GM12891 (cell line): ENCODE results near the gene COL4A2.

Experiments
- PAX5 ChIP-seq: IDR thresholded peaks from 2 replicates; pipeline ENCODE4 v1.6.1; 2011; ENCODE audit warnings: low read length, moderate library complexity, mild to moderate bottlenecking; ENCODE audit not compliant: insufficient read depth, severe bottlenecking
- POLR2A ChIP-seq: IDR thresholded peaks from 2 replicates; pipeline ENCODE4 v1.6.1; 2011; ENCODE audit warnings: low read depth, low read length, control low read depth
- POLR2AphosphoS5 ChIP-seq: IDR thresholded peaks from 2 replicates; pipeline ENCODE4 v1.6.1; 2011; ENCODE audit warnings: low read depth, low read length, control low read depth
- POU2F2 ChIP-seq: IDR thresholded peaks from 2 replicates; pipeline ENCODE4 v1.6.1; 2011; ENCODE audit warnings: low read depth, mild to moderate bottlenecking, control low read depth, low read length, moderate library complexity
- SPI1 ChIP-seq: IDR thresholded peaks from 2 replicates; pipeline ENCODE4 v1.6.1; 2011; ENCODE audit warnings: low read depth, low read length, control low read depth
- TAF1 ChIP-seq: IDR thresholded peaks from 2 replicates; pipeline ENCODE4 v1.6.1; 2011; ENCODE audit warnings: low read depth, low read length, control low read depth

DNA sequence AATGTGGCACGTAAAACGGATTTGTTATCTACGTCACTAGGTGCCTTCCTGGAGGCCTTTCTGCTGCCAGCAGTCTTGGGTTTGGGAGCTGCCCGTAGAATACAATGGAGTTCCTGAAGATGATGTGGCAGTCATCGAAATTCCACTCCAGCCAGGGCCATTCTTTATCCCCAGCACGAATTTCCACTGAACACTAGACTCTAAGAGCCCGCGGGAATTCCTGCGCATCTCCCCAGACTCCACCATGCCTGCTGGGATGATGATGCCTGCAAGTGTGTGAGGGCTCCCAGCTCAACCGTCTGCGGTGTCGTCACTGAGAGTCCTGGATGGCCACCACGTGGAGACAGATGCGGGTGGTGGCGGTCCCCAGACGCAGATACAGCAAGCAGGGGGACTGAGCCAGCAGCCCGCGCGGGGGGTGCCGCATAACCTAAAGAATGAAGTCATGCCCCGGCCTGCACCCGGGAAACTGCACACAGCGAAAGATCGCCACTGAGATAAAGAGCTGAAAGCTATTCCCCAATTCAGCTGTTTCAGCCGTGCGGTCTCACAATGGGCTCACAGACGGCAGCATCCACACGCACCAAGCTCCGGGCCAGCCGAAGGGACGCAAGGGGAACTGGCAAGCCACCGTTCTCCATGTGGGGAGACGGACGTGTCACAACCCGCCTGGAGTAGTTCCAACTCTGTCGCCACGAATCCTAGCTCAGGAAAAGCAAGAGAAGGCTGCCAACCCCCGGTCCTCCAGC is 41.2 kb upstream of the COL4A2 start:
- TF ChIP-seq POLR2AphosphoS5 (no peak), POLR2A (no peak), SPI1 (no peak), PAX5 (no peak), TAF1 (no peak), POU2F2 (no peak)
